T-helper 9 cell (primary cell): Measurements from ENCODE around the gene DOCK10.

Experiments
- DNase-seq: peaks from one replicate; pipeline ENCODE4 v3.0.0-alpha.2; 2020

DOCK10 gene

DNA sequence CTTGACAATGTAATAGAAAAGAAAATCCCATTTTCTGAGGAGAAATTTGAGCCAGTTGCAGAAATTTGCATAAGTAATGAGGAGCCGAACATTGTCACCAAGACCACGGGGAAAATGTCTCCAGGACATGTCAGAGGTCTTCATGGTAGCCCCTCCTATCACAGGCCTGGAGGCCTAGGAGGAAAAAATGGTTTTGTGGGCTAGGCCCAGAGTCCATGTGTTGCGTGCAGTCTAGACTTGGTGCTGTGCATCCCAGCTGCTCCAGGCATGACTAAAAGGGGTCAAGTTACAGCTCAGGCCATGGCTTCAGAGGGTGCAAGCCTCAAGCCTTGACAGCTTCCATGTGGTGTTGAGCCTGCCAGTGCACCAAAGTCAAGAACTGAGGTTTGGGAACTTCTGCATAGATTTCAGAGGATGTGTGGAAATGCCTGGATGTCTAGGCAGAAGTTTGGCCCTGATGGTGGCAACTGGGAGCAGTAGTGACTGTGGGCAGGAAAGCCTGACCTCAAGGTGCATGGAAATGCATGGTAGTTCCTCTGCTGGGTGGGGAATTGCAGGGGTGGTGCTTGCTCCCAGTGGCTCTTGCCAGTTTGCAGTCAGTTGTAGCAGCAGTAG, 284.2 kb downstream of the DOCK10 start:
- no peak for DNase-seq

DNA sequence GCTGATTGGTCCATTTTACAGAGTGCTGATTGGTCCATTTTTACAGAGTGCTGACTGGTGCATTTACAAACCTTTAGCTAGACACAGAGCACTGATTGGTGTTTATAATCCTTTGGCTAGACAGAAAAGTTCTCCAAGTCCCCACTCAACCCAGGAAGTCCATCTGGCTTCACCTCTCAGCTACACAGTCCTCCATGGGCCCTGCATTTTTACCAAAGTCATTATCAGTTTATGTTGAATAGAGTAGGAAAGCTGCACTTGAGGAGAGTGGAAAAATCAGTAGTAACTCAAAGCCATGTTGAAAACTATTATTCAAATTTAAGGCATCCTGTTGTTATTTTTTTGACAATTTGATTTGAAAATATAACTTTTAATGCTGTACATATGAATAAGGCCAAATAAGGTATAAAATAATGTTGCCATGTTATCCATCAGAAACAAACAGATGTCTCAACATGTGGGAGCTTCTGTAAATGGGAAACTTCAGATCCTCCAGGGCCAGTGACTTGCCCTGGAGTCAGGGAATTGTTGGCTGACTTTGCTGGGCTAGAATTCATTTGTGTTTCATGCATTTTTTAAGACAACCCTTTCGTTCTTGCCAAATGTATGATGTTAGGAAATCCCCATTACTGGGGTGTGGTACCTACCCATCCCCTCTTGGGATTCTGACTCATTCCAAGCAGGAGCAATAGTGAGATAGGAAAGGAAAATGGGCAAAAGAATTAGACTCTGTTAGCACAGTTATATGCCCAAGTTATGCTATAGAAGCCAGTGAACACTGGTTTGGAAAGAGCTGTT, 288.3 kb downstream of the DOCK10 start:
- DNase-seq, result no peak

DNA sequence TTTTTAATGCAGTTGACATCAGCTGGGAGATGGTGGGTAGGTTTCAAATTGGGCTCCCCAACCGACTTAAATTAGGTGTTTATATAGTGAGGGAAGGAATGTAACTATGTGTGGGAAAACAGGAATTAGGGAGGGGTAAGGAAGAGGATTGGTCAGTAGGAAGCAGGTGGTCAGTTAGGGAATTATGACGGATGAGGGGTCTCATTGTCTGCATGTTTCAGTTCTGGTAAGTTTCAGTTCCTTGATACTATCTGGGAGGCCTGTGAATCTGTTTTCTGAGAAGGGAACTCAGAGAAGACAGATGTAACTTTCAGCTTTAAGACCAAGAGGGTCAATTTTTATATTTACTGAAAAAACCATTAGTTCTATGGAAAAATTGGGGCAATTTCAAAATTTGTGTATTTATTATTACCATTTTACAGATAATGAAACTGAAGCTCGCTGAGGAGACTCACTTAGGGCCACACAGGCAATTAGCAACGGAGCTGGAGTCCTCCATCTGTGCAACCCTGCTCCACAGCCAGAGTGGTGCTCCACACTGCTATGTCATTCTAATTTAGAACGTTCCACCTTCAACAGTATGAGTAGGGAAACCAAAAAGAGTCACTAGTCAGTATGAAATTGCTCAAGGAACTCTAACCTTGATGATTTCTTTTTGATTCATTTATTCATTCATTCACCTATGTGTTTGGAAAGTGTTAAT, 290.1 kb downstream of the DOCK10 start:
- no peak for DNase-seq

DNA sequence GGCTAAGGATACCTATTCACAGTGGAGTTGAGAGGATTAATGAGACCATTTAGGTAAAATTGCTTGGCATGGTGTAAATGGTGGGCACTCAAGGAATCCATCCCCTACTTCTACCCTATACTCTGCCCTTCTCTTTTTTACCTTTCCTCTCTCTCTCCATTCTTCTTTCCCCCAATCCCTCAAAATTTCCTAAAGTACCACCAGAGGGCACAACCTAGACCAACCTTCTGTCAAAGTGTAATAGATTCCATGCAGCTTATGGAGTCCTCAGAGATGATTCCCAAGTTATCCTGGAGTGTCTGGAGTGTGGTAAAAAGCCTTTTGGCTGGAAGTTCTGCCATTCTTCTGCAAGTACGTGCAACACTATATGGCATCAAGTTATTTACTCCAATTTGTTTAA, 293.1 kb downstream of the DOCK10 start:
- DNase-seq, result no peak

DNA sequence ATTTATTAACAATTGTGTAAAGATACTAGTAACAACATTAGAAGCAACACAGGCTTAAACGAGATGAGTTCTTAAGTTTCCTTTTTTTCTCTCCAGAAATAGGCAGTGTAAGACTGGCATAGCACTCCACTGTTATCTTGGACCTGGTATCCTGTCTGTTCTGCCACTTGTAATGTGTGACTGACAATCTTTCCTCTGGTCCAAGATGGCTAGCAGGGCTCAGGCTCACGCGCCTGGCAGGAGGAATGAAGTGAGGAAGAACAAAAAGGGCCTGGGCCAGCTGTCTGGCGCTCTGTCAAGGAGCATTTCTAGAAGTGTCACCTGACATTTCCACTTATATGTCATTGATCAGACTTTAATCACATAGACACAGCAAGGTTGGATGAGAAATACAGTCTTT, 294.5 kb downstream of the DOCK10 start:
- DNase-seq, result no peak

DNA sequence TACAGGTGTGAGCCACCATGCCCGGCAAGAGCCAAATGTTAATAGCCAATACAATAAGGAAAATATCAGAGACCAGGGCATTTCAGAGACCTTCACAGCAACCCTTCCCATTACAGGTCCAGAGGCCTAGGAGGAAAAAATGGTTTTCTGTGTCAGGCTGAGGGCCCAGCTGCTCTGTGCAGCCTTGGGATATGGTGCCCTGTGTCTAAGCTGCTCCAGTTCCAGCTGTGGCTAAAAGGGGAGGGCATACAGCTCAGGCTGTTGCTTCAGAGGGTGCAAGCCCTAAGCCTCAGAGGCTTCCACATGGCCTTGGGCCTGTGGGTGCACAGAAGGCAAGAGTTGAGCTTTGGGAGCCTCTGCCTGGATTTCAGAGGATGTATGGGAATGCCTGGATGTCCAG, 306.0 kb downstream of the DOCK10 start:
- no peak for DNase-seq

DNA sequence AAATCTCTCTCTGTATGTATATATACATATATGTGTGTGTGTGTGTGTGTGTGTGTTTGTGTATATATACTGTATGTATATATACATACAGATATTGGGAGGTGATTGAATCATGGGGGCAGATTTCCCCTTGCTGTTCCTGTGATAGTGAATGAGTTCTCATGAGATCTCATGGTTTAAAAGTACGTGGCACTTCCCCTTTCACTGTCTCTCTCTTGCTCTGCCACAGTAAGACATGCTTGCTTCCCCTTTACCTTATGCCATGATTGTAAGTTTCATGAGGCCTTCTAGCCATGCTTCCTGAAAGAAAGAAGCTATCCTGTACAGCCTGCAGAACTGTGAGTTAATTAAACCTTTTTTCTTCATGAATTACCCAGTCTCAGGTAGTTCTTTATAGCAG, 307.3 kb downstream of the DOCK10 start:
- DNase-seq, result no peak

DNA sequence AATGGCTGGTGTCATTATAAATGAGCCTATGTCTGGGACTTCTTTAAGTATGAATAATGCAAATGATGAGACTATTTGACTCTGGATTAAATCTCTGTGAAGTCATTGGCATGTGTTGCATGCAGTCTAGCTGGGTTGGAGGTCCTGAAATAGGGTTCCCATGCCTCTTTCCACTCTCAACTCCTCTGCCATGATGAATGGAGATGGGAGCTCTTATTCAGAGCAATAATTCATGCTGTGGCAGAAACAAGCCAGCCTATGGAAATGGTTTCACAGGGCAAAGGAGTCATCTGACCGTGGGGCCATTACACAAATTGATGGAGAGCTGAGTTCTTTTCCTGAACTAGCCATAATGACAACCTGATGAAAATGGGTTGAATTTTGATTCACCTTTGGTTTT, 310.6 kb downstream of the DOCK10 start:
- DNase-seq, result no peak

DNA sequence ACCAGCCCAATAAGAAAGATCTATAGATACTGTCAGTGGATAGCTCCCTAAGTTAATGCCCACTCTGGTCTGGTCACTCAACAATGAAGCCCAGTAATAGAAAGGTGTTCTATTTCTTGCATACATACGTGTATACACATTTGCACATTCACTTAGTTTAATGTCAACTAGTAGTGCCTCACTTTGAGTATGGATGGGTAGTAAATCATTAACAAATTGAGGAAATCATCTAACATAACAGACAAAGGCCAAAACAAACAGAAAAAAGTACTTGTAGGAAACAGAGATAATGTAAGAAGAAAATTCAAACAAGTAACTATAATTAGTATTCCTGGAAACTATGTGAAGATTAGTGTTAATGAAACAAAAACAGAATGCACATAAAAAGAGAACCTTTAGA, 312.8 kb downstream of the DOCK10 start:
- no peak for DNase-seq

DNA sequence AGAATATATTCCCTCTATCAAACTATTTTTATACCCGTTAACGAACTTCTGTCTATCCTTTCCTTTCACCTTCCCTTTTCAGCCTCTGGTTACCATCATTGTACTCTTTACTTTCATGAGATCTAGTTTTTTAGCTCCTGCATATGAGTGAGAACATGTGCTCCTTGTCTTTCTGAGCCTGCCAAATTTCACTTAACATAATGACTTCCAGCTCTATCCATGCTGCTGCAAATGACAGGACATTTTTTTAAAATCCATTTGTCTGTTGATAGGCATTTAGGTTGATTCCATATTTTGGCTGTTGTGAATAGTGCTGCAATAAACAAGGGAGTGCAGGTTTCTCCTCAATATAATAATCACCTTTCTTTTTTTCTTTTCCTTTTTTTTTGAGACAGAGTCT, 317.9 kb downstream of the DOCK10 start:
- DNase-seq, result no peak

DNA sequence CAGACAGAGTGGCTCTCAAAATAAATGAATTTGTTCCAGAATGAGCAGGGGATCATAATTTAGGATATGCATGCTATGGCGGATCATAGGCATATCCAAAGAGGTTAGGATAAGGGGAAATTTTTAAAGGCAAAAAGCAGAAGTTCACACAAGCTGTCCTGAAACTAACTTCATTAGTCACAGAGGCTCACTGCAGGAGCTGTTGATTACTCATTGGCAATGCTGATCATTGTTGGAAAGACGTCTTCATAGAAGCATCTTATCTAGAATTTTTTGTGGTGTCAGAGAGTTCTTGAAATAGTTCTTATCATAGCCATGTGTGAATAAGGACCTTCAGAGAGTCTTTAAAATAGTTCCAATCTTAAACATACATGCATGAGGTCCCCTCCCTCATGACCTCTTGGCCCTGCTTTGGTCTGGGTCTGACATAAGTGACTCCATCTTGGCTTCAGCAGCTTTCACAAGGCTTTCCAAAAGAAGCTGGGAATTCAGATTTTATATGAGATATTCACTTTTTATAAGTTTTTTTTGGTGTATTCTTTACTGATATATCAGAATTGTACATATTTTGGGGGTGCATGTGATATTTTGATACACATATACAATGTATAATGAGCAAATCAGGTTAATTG, 318.6 kb downstream of the DOCK10 start:
- no peak for DNase-seq

DNA sequence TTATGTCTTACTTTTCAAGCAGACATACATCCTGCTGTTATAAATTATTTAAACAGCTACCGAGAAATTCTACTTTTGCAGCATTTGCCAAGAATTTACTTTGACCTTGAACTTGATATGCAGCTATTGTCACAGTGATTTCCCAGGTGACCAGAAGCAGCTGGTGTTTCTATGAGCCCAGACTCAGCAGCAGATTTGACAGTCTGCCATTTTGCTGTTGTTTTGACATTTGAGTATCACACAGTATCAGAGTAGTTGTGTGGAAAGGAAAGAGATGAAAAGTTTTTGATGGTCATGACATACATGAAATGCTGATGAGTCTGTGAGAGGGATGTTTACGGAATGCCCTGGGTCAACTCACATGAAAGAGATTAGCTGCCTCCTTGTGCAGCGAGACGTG, 319.5 kb downstream of the DOCK10 start:
- DNase-seq, result no peak

DNA sequence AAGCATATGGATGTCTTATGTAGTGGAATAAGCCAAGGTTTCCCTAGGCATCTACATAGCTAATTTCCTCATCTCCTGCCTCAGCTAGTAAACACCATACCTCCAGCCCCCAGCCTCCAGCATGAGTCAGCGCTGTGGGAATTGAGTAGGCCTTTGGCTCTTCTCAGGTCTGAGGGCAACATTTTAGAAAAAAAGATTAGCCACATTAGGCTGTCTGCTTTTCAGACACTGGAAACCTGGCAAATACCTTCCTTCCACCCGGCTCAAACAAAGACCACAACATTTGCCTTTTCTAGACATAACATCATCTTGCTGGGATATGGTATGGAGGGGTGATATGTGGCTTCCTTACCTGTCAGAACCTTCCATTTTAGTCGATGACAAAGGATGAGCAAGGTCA, 320.0 kb downstream of the DOCK10 start:
- DNase-seq, result no peak

DNA sequence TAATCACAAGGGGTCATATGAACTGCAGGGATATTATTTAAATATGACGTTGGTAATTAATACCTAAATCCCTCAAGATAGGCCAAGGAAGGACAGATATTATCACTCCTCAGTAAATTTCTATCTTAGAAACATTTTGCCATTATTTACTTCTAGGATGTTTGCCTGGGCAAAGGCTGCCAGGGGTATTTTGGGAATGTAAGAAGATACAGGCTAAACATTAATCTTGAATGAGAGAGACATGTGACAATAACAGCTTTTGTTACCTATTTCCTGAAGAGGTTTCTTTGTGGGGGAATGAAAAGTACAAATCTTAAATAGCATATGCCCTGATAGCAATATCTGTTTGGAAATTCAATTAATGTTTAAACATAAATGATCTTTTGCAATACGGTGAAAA, 325.3 kb downstream of the DOCK10 start:
- no peak for DNase-seq

DNA sequence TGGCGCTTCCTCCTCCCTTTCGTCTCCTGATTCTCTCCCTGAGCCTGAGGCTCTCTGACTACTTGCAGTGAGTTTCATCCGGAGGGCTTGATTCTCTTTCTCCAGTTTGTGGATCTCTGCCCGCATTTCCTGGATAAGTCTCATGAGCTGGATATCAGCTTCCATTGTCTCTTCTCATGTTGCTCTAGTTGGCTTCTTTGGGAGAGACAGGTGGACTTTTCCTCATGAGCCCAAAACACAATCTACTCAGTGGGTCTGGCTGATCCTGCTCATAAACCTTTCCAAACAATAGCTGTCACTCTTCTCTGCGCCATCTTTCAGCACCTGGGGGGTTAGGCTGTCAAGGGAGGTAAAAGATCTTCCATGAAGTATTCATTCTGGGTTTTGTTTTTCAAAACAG, 326.1 kb downstream of the DOCK10 start, which contains the start of gene CCDC195:
CCDC195 (minus strand) TSS at position 165 of the 400 bp plus-strand sequence; CDS start at position 165, 0 bp downstream.
- DNase-seq, result no peak
